ENCODE data around the gene ERFL. TPM values are rescaled to one million over a fixed set of nuclear protein-coding genes. Genes with fewer than 3 reads are reported as not detected.
A peak's percentile ranks its signal among the peaks of the same experiment; 100 is the strongest.

Gene ERFL
- total and polyA plus RNA-seq, 4 experiments from 2014 or later: 0.11 to 9.2 (median 6.6) TPM; not detected in 1

DNA sequence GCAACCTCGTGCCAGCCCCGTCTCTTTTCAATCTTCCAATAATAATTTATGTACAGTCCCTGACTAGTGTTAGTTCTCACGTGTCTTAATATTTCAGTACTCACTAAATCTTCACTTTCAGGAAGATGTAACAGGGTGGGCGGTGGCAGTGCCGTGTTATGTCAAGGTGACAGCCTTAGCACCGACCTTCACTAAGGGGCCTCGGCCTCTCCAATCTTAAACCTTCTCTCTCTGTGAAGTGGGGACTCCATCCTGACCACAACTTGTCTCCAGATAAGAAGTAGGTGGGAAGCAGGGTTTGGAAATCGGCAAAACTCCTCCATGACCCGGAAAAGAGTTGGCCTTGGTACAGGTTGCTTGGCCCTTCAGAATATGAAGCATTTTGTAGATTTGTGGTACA is 66.4 kb downstream of the ERFL start:
- Mint-ChIP-seq H3K4me1 (peaks cover 37 to 64% (median 51%) of the 10 kb centered on the region in 4 donors), H3K4me3 (peak overlapping the region; percentile 89 to 95 (median 92)), H3K27ac (peak overlapping the region; percentile 91 to 96 (median 94)), H3K9me3 (no peaks in the 10 kb centered on the region), H3K36me3 (peaks cover 38 to 56% of the 10 kb centered on the region in 2 donors), H3K27me3 (no peaks in the 10 kb centered on the region)
- peak overlapping the region in 1 of 2 donors; percentile 82 for H3K4me3 ChIP-seq (ENCODE audit: low read length in 2 of 2)
- no peaks in the 10 kb centered on the region for H3K9me3 ChIP-seq (ENCODE audit: control insufficient read depth in 1 of 2, low read length in 2 of 2)
- H3K36me3 ChIP-seq (ENCODE audit: insufficient read depth, low read length): peaks cover 51% of the 10 kb centered on the region
- H3K27me3 ChIP-seq (ENCODE audit: insufficient read depth, low read length): no peaks in the 10 kb centered on the region
- intact Hi-C loops (cut with micrococcal nuclease): loop anchor here (5.0 kb wide), 1 partner anchor 215 kb away; the partner anchor contains the start of gene ZNF574
- CTCF ChIA-PET (ENCODE audit: partially characterized antibody): interaction anchor here (1.6 to 8.8 kb wide), 2 partner anchors 12 to 22 kb away, joined by 5 to 125 read pairs; partner anchors contain the start of gene CD79A
- H3K27ac ChIP-seq (ENCODE audit: low read depth, low read length): peak overlapping the region; percentile 96
- POLR2A ChIA-PET (ENCODE audit: partially characterized antibody): interaction anchor here (1.0 to 7.8 kb wide), 7 partner anchors 11 to 97 kb away, joined by 3 to 261 read pairs (median 57); partner anchors contain the start of genes ARHGEF1, CD79A and RABAC1
- peaks cover 67% of the 10 kb centered on the region for H3K4me1 ChIP-seq (ENCODE audit: insufficient read depth, low read length)
- no peak for DNase-seq

DNA sequence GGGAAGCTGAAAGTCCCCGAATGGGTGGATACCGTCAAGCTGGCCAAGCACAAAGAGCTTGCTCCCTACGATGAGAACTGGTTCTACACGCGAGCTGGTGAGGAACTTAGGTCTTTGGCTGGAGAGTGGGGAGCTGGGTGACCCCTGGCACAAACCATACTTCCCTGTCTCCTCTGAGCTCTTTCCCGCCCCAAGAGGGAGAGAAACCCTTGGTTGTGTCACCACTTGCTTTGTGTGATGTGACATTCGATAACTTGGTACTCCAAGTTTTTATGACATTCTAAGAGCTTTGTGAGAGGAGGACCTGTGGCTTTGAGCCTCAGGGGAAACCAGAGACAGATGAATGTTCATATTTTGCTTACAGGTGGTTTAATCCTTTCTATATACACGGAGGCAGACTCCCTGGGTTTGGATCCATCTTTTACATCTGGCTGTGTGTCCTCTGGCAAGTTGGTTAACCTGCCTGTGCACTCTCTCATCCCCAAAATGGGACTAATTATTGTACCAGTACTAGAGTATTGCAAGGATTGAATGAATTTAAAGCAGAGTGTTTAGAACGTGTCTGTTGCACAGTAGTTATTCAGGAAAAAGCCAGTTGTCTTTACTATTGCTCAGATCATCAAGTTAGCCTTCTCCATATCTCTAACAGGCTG is 67.0 kb downstream of the ERFL start:
- Histone ChIP-seq H3K4me3 (ENCODE audit: low read length in 2 of 2) (peak overlapping the region; percentile 82 to 86), H3K27ac (ENCODE audit: low read depth, low read length) (peak overlapping the region; percentile 96), H3K9me3 (ENCODE audit: control insufficient read depth in 1 of 2, low read length in 2 of 2) (no peaks in the 10 kb centered on the region), H3K4me1 (ENCODE audit: insufficient read depth, low read length) (peaks cover 60% of the 10 kb centered on the region), H3K36me3 (ENCODE audit: insufficient read depth, low read length) (peaks cover 48% of the 10 kb centered on the region), H3K27me3 (ENCODE audit: insufficient read depth, low read length) (no peaks in the 10 kb centered on the region)
- POLR2A ChIA-PET (ENCODE audit: partially characterized antibody): interaction anchor here (1.5 to 7.8 kb wide), 10 partner anchors 9 to 97 kb away, joined by 4 to 261 read pairs (median 14); partner anchors contain the start of genes ARHGEF1, CD79A, ERFL and RABAC1
- Mint-ChIP-seq H3K36me3 (peaks cover 36 to 53% of the 10 kb centered on the region in 2 donors), H3K27me3 (no peaks in the 10 kb centered on the region), H3K27ac (peak overlapping the region; percentile 91 to 96 (median 95)), H3K4me3 (peak overlapping the region; percentile 89 to 95 (median 92)), H3K4me1 (peaks cover 35 to 58% (median 47%) of the 10 kb centered on the region in 4 donors), H3K9me3 (no peaks in the 10 kb centered on the region)
- CTCF ChIA-PET (ENCODE audit: partially characterized antibody): interaction anchor here (0.8 to 8.8 kb wide), 7 partner anchors 13 to 174 kb away, joined by 3 to 125 read pairs (median 11); partner anchors contain the start of genes CD79A and ERFL
- intact Hi-C loops (cut with micrococcal nuclease): loop anchor here (5.0 kb wide), 1 partner anchor 216 kb away; the partner anchor contains the start of gene ZNF574
- DNase-seq: no peak

DNA sequence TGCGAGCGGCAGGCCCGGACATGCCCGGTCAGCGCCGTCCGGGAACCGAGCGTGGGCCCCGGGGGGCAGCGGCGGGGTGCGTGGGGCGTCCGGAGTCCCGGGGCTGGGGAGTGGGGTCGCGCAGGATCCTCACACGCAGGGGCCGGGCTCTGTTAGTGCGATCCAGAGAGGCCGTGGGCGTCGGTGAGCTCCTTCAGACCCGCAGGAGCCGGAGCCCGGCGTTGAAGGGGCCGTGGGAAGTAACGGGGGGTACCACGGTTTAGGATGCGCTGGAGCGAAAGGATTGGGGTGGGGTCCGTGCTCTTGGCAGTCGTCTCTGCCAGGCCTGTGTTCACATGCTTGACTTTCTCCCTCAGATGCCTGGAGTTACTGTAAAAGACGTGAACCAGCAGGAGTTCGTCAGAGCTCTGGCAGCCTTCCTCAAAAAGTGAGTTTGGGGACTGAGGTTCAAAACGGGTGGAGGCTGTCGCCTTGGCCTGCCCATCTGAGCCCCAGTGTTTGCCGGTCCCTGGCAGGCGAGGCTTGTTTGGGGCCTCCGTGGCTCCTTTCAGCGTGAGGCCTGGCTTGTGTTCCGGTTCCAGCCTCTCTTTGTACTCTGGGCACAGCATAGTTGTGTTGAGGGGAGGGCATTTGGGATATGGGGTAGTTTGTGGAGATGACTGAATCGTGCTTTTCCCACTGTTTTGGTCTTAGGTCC is 67.7 kb downstream of the ERFL start:
- peak overlapping the region; percentile 89 to 95 (median 92) for H3K4me3 Mint-ChIP-seq
- POLR2A ChIA-PET (ENCODE audit: partially characterized antibody): interaction anchor here (0.8 to 7.8 kb wide), 21 partner anchors 9 to 597 kb away, joined by 3 to 261 read pairs (median 8); partner anchors contain the start of genes ARHGEF1, CD79A, ERFL and HNRNPUL1
- Histone ChIP-seq H3K9me3 (ENCODE audit: control insufficient read depth in 1 of 2, low read length in 2 of 2) (no peaks in the 10 kb centered on the region), H3K27me3 (ENCODE audit: insufficient read depth, low read length) (no peaks in the 10 kb centered on the region), H3K4me3 (ENCODE audit: low read length in 2 of 2) (peak overlapping the region; percentile 82 to 86), H3K4me1 (ENCODE audit: insufficient read depth, low read length) (peaks cover 57% of the 10 kb centered on the region), H3K36me3 (ENCODE audit: insufficient read depth, low read length) (peaks cover 46% of the 10 kb centered on the region), H3K27ac (ENCODE audit: low read depth, low read length) (peak overlapping the region; percentile 96)
- peaks cover 34 to 56% (median 44%) of the 10 kb centered on the region in 4 donors for H3K4me1 Mint-ChIP-seq
- CTCF ChIA-PET (ENCODE audit: partially characterized antibody): interaction anchor here (0.6 to 8.8 kb wide), 14 partner anchors 9 to 174 kb away, joined by 3 to 125 read pairs (median 6); partner anchors contain the start of genes CD79A, ERFL and RABAC1
- no peaks in the 10 kb centered on the region for H3K9me3 Mint-ChIP-seq
- intact Hi-C loops (cut with micrococcal nuclease): loop anchor here (1.0 to 5.0 kb wide), 3 partner anchors 11 to 217 kb away; partner anchors contain the start of gene ZNF574
- peaks cover 35 to 51% of the 10 kb centered on the region in 2 donors for H3K36me3 Mint-ChIP-seq
- no peaks in the 10 kb centered on the region for H3K27me3 Mint-ChIP-seq
- H3K27ac Mint-ChIP-seq: peak overlapping the region; percentile 91 to 96 (median 95)
- DNase-seq: peak in 1 of 5 donors; percentile 29

DNA sequence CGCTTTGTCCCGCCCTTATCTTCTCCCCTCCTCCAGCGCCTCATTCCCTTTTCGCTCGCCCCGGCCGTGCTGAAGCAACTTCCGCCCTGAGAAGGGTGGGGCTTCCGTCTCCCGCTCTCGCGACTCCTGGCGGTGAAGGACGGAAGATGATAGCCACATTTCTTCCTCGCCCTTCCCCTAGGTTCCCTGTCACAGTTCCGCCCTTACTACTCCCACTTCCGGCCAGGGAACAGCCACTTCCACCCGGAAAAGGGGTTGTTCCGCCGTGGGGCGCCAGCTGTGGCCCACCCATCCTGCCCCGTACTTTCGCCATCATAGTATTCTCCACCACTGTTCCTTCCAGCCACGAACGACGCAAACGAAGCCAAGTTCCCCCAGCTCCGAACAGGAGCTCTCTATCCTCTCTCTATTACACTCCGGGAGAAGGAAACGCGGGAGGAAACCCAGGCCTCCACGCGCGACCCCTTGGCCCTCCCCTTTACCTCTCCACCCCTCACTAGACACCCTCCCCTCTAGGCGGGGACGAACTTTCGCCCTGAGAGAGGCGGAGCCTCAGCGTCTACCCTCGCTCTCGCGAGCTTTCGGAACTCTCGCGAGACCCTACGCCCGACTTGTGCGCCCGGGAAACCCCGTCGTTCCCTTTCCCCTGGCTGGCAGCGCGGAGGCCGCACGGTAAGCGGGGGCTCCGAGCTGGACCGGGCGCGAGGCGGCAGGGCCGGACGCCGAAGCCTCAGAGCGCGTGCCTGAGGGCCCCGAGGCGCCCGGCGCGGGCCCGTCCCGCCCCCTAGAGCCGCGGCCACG is 68.4 kb downstream of the ERFL start, which contains the start of gene RPS19:
RPS19 (plus strand) TSS at position 638 of the 801 bp plus-strand sequence. CDS start 520 bp downstream, outside the sequence.
- DNase-seq: peak; percentile 97 to 99 (median 98)
- H3K4me3 ChIP-seq (ENCODE audit: low read length in 2 of 2): peak within 1 kb of the TSS; percentile 82 to 86
- ChIA-PET POLR2A (ENCODE audit: partially characterized antibody) (interaction anchor here (0.6 to 7.8 kb wide), 28 partner anchors 8 to 596 kb away, joined by 3 to 261 read pairs (median 6); partner anchors contain the start of genes ARHGEF1, CD79A, ERFL and GSK3A), CTCF (ENCODE audit: partially characterized antibody) (interaction anchor here (0.6 to 8.8 kb wide), 16 partner anchors 8 to 175 kb away, joined by 3 to 125 read pairs (median 6); partner anchors contain the start of genes CD79A, ERFL and RABAC1)
- H3K27ac ChIP-seq (ENCODE audit: low read depth, low read length): peak within 1 kb of the TSS; percentile 96
- H3K9me3 Mint-ChIP-seq: no peaks in the 10 kb centered on the region
- H3K4me1 Mint-ChIP-seq: peaks cover 34 to 56% (median 42%) of the 10 kb centered on the region in 4 donors
- no peaks in the 10 kb centered on the region for H3K27me3 ChIP-seq (ENCODE audit: insufficient read depth, low read length)
- intact Hi-C loops (cut with micrococcal nuclease): loop anchor here (1.0 to 5.0 kb wide), 9 partner anchors 11 to 217 kb away; partner anchors contain the start of genes RABAC1 and ZNF574
- peak within 1 kb of the TSS; percentile 91 to 100 (median 98) for H3K27ac Mint-ChIP-seq
- H3K36me3 Mint-ChIP-seq: peaks cover 35 to 48% of the 10 kb centered on the region in 2 donors
- peaks cover 38% of the 10 kb centered on the region for H3K36me3 ChIP-seq (ENCODE audit: insufficient read depth, low read length)
- H3K4me1 ChIP-seq (ENCODE audit: insufficient read depth, low read length): peaks cover 50% of the 10 kb centered on the region
- H3K9me3 ChIP-seq (ENCODE audit: control insufficient read depth in 1 of 2, low read length in 2 of 2): no peaks in the 10 kb centered on the region
- peak within 1 kb of the TSS; percentile 89 to 98 (median 94) for H3K4me3 Mint-ChIP-seq
- H3K27me3 Mint-ChIP-seq: no peaks in the 10 kb centered on the region

DNA sequence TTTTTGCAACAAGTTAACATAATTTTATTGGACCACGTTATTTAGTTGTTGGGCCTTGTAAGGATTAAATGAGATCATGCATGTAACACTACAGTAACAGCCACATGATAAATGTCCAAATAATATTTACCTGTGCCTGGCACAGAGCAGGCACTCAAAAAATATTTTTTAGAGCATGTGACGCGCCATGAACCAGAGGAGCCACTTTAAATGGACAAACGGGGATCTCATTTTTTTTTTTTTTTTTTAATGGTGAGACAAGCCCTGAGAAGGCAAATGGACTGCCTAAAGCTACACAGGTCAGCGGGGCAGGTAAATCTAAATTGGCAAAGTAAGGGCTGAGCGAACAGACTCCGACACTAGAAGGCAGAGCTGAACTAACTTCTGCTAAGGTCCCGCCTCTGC is 69.0 kb downstream of the ERFL start:
- Histone ChIP-seq H3K27ac (ENCODE audit: low read depth, low read length) (peak overlapping the region; percentile 96), H3K4me1 (ENCODE audit: insufficient read depth, low read length) (peaks cover 44% of the 10 kb centered on the region), H3K36me3 (ENCODE audit: insufficient read depth, low read length) (peaks cover 32% of the 10 kb centered on the region), H3K9me3 (ENCODE audit: control insufficient read depth in 1 of 2, low read length in 2 of 2) (no peaks in the 10 kb centered on the region), H3K27me3 (ENCODE audit: insufficient read depth, low read length) (no peaks in the 10 kb centered on the region), H3K4me3 (ENCODE audit: low read length in 2 of 2) (peak overlapping the region in 1 of 2 donors; percentile 82)
- Mint-ChIP-seq H3K4me3 (peak overlapping the region; percentile 85 to 98 (median 93)), H3K36me3 (peaks cover 29 to 42% of the 10 kb centered on the region in 2 donors), H3K27ac (peak overlapping the region; percentile 91 to 100 (median 98)), H3K9me3 (no peaks in the 10 kb centered on the region), H3K4me1 (peaks cover 32 to 50% (median 39%) of the 10 kb centered on the region in 4 donors), H3K27me3 (peaks cover 0 to 3% of the 10 kb centered on the region in 2 donors)
- POLR2A ChIA-PET (ENCODE audit: partially characterized antibody): interaction anchor here (0.6 to 7.8 kb wide), 22 partner anchors 7 to 596 kb away, joined by 3 to 261 read pairs (median 8); partner anchors contain the start of genes ARHGEF1, CD79A, GSK3A and HNRNPUL1
- intact Hi-C loops (cut with micrococcal nuclease): loop anchor here (1.0 to 2.0 kb wide), 6 partner anchors 16 to 176 kb away; partner anchors contain the start of gene RABAC1
- CTCF ChIA-PET (ENCODE audit: partially characterized antibody): interaction anchor here (0.9 to 8.8 kb wide), 12 partner anchors 8 to 176 kb away, joined by 3 to 125 read pairs (median 8); partner anchors contain the start of genes CD79A, ERFL and RABAC1
- no peak for DNase-seq

Data from CD4-positive, alpha-beta memory T cell (primary cell).